PFSK-1 (cell line): ENCODE measurements around the gene BARHL1.

Experiments used
- POLR2AphosphoS5 ChIP-seq: IDR thresholded peaks from 2 replicates; pipeline ENCODE4 v1.6.1; 2012; ENCODE audit warnings: low read depth, mild to moderate bottlenecking, control low read depth, low read length, moderate library complexity
- TAF1 ChIP-seq: IDR thresholded peaks from 2 replicates; pipeline ENCODE4 v1.6.1; 2012; ENCODE audit warnings: low read length, control low read depth, borderline replicate concordance; ENCODE audit not compliant: insufficient read depth

DNA sequence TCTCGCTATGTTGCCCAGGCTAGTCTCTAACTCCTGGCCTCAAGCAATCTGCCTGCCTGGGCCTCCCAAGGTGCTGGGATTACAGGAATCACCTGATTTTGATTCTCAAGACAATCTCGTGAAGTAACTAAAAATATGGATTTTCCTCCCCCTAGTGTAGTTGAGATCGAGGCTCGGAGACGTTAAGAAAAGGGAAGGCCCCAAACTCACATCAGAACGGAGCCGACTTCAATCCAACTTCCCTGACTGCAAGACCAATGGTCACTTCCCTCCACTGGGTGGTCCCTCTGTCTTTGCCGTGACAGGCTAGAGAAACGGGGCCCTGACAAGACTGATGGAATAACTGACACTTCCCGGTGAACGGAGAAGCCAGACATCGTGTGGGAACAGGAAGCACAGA, 28.3 kb downstream of the BARHL1 start:
- TF ChIP-seq POLR2AphosphoS5 (no peak), TAF1 (no peak)
